GM12873 (cell line): ENCODE data around the gene RNFT2.

Experiments
- TF ChIP-seq, protein P1 (sequence below): IDR thresholded peaks from 2 replicates; pipeline ENCODE4 v1.5.1; 2012; ENCODE audit warnings: low read depth, mild to moderate bottlenecking, moderate library complexity, low read length, control low read depth; ENCODE audit not compliant: insufficient read depth; ENCODE audit errors: missing control alignments

RNFT2 gene

DNA sequence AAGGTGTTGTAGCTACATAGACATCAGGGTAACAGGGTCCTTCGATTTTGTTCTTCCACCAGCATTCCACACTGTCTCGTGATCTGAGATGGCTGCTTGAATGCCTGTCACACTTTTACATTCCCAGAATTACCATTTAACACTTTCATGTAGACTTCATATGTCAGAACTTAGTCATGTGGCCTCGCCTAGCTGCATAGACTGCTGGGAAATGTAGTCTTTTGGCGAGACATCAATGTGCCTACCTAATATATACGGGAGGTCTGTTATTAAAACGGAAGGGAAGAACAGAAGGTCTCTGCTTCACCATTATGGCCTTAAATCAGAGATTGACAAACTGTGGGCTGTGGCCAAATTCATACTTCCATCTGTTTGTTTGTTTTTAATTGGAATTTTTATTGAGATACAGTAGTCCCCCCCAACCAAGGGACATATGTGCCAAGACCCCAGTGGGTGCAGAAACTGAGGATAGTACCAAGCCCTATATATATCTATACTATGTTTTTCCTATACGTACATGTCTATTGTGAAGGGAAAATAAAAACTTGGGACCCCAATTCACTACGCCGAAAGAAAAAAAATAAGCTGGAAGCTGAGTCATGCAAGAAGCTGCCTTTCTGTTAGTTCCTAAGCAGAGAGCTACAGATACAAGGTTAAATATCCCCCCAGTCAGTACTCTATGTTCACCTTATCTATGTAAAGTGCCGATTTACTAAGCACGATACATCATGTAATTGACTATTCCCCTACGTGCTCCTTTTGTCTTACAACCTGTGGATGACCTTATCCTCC lies 154.4 kb downstream of the RNFT2 start:
- TF ChIP-seq, protein P1, sequence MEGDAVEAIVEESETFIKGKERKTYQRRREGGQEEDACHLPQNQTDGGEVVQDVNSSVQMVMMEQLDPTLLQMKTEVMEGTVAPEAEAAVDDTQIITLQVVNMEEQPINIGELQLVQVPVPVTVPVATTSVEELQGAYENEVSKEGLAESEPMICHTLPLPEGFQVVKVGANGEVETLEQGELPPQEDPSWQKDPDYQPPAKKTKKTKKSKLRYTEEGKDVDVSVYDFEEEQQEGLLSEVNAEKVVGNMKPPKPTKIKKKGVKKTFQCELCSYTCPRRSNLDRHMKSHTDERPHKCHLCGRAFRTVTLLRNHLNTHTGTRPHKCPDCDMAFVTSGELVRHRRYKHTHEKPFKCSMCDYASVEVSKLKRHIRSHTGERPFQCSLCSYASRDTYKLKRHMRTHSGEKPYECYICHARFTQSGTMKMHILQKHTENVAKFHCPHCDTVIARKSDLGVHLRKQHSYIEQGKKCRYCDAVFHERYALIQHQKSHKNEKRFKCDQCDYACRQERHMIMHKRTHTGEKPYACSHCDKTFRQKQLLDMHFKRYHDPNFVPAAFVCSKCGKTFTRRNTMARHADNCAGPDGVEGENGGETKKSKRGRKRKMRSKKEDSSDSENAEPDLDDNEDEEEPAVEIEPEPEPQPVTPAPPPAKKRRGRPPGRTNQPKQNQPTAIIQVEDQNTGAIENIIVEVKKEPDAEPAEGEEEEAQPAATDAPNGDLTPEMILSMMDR, result no peak

DNA sequence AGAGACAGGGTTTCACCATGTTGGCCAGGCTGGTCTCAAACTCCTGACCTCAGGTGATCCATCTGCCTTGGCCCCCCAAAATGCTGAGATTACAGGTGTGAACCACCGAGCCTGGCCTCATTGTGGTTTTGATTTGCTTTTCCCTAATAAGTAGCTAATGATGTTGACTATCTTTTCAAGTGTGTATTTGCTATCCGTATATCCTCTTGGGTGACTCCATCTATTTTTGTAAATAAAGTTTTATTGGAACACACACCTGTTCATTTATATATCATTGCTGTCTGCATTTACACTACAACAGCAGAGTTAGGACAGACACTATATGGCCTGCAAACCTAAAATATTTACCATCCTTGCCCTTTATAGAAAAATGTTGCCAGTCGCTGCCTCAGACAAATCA lies 156.8 kb downstream of the RNFT2 start:
- TF ChIP-seq, protein P1, result no peak

DNA sequence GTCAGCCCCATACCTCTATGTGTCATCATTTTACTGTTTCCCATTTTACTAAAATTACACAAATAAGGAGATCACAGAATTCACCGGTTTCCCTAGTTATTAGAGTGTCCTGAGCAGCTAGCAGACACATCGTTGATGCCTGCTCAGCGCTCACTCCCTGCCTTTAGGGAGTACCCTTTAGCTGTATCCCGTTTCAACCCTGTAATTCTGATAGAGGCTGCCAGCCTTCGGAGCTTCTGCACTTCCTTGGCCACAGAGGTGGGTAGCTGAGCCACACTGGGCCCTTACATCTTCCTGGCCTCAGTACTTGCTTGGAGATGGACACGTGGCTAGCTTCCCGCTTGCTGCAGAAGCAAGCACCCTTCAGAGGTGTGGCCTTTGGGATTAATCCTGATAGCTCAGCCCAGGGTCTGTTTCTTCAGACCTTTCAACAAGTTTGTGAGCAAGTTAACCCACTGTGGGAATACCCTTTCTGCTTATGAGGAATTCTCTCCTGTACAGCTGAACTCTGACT lies 158.4 kb downstream of the RNFT2 start:
- TF ChIP-seq, protein P1, result no peak

DNA sequence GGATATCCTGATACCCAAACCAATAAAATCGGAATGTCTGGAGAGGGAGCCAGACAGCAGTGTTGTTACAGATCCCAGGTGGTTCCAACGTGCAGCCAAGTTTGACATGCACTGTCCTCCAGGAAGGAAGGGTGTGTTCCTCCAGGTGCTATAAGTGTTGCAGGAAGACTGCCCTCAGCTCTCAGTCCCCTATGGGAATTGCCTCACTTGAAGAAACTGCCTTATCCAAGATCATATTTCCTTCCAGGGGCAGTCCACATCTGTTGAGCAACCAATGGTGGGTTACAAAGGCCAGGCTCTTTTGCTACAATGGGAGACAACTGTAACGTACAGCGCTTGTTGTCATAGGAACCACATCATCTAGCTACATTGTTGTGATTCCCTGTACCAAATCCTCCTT lies 159.4 kb downstream of the RNFT2 start:
- TF ChIP-seq, protein P1, result no peak

DNA sequence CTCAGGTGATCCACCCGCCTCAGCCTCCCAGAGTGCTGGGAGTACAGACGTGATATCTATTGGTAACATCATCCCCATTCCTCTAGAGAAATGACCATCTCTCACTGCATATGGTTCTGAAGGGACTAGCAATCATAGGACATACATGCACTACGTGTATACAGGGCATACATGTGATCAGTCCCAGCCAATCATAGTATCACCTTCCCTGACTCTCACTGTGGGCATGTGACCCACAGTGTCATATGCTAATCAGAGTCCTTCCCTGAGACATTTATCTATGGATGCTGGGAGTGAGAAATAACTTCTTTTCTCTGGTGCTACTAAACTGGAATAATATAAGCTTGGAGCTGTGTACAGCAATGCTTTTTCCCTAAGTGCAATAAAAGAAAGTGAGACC lies 160.6 kb downstream of the RNFT2 start:
- TF ChIP-seq, protein P1, result no peak

DNA sequence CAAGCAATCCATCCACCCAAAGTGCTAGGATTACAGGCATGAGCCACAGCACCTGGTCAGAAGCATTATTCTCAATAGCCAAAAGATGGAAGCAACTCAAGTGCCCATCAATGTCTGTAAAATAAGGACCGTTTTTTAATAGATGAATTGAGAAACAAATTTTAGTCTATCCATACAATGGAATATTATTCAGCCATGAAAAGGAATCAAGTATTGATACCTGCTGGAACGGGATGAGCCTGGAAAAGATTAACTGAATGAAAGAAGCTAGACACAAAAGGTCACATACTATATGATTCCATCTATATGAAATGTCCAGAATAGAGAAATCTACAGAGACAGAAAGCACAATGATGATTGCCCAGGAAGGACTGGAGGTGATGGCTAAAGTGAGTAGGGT lies 163.5 kb downstream of the RNFT2 start:
- TF ChIP-seq, protein P1, result no peak
